GM12872 (cell line): ENCODE measurements around the gene HDAC7.

Experiments
- TF ChIP-seq, protein P1 (sequence below): IDR thresholded peaks from 3 replicates; pipeline ENCODE4 v1.5.1; 2011; ENCODE audit warnings: low read depth, mild to moderate bottlenecking, low read length, moderate library complexity; ENCODE audit not compliant: insufficient read depth

The HDAC7 gene

DNA sequence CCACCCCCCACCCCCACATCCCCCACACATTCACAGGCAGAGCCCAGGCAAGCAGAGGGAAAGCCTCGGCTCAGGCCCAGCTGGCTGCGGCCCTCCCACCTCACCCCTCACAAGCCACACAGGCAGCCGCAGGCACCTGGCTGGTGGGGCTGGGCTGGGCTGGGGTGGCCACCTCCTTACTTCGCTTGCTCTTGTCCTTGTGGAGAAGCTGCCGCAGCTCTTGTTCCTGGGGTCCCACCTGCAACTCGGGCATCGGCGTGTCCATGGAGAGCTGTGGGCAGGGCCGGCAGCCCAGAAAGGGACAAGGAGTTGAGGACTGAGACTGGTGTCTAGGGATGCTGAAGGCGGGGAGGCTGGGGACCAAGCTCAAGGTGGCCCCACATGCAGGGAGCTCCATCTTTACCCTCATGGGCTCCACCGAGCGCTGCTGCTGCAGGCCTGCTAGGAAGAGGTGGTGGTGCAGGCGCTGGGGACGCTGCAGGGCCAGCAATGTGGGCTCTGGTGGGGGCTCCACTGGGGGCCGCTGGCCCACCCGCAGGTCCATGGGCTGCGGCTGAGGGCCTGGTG lies 21.2 kb downstream of the HDAC7 start:
- TF ChIP-seq, protein P1, sequence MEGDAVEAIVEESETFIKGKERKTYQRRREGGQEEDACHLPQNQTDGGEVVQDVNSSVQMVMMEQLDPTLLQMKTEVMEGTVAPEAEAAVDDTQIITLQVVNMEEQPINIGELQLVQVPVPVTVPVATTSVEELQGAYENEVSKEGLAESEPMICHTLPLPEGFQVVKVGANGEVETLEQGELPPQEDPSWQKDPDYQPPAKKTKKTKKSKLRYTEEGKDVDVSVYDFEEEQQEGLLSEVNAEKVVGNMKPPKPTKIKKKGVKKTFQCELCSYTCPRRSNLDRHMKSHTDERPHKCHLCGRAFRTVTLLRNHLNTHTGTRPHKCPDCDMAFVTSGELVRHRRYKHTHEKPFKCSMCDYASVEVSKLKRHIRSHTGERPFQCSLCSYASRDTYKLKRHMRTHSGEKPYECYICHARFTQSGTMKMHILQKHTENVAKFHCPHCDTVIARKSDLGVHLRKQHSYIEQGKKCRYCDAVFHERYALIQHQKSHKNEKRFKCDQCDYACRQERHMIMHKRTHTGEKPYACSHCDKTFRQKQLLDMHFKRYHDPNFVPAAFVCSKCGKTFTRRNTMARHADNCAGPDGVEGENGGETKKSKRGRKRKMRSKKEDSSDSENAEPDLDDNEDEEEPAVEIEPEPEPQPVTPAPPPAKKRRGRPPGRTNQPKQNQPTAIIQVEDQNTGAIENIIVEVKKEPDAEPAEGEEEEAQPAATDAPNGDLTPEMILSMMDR = no peak

DNA sequence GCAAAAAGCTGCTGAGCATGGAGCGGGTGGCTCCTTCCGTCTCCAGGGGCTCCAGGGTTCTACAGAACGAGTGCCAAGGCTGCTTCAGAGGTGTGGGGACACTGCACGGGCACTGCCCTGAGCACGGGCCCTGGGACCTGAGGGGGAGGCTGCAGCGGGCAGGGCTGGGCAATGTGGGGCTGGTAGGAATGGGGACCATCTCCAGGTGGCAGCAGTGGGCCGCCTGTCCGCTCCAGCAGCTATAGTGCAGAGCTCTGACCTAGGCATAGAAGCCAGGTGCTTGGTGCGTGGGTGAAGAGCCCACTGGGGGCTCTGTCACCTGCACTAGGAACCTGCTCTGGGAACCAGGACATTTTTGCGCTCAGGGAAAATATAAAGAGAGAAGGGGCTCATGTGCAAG lies 22.3 kb downstream of the HDAC7 start:
- TF ChIP-seq, protein P1 = peak; percentile 76

DNA sequence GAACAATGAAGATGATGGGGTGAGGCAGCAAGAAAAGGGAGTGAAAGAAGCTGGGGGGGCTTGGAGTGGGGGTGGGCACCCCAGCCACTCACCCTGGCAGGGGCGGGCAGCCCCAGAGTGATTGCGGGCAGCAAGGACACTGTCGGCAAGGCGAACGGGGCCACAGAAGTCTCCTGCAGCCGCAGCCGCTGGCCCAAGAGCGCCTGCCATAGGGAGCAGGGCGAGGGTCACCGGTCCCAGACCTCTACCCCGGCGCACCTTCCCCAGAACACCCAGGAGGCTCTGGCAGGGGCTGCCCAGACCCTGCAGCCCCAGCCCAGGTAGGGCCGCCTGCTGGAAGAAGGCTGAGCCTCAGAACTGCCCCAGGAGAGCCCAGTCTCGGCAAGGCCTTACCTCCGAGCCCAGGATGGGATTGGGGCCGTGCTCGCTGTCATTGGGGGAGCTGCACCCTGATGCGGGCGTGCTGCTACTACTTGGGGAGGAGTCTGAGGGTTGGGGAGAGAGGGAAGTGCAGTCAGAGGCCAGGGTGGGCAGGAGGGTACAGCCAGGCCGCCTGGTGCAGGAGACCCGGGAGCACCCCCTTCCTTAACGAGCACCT lies 23.8 kb downstream of the HDAC7 start:
- TF ChIP-seq, protein P1 = no peak

DNA sequence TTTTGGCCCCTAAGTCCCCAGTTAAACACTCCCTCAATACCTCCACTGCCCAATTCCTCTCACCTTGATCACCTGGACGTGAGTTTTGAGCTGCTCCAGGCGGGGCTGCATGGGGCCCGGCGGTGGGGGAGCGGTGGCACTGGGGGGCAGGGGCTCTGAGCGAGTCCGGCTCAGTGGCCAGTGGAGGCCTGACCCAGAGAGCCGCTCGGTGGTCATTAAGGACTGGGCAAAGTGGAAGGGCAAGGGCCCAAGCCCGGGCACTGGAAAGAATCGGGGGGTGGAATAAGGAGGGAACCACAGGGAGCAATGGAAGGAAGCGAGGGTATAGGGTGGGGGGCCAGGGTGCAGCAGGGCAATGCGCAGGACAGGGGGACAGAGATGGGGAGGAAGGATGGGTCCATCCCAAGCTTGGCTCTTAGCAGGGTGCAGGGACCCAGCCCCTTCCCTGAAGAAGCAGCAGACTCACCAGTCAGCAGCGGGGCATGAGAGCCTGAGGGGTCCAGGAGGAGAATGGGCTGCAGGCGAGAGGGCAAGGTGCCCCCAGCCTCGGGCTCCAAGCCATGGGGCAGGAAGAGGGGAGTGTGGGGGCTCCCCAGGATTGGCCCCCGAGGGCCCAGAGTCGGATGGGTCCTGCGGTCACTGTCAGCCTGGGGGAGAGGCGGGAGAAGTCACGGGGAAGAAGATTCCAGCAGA lies 24.4 kb downstream of the HDAC7 start:
- TF ChIP-seq, protein P1 = no peak

DNA sequence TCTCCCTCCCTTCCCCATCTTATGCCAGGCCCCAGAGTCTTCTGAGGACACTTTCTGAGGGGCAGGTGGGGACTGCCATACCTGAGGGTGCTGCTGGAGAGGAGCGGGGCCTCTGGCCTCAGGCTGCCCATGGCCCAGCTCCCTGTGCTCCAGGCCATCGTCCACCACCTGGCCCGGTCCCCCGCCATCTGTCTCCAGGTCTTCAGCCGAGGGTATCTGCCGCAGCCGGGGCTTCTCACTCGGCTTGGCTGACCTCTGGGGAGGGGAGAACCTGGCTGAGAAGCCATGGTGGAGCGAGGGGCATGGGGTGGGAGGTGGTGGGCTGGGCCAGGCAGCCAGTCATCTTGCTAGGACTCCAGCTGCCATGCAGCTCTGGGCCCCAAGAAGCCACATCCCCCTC lies 25.0 kb downstream of the HDAC7 start:
- TF ChIP-seq, protein P1 = no peak

DNA sequence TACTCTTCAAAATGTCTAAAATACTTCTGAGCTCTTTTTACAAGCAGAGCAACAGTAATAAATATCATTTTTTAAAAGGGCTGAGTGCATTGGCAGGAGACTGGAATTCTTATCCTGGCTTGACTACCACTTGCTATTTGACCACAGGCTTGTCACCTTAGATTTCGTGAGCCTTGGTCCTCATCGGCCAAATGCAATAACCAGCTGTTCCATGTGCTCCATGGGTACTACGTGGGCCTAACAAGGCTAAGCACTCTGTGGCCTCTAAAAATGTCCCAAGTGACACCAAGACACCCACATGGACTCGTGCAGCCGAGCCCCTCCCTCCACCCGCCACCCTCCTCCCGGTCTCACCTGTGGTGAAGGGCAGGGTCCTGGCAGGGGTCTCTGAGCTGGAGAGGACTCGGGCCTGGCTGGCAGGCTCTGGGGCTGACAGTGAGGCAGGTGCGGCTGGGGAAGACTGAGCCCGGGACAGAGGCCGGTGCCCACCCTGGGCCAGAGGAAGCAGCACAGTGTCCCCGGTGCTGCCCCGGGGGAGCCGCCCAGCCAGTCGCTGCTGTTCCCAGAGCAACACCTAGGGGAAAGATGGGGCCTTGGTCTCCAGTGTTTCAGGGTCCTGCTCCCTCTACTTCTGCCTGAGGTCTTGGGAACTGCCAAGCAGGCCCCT lies 26.6 kb downstream of the HDAC7 start:
- TF ChIP-seq, protein P1 = no peak

DNA sequence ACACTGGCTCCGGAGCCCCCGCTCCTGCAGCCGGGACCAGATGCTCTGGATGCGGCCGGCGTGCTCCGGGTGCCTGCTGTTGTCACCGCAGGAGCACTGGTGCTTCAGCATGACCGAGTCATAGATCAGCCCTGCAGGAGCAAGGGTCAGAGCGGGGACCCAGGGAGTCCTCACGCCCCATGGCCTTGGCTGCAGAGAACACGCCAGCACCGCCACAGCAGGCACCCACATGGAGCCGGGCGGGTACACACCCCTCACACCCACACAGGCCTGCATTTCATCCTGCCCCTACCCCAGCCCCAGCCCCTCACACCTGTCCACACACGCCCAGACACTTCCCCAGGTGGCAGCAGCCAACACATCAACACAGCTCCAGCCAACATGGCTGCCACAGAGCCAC lies 27.8 kb downstream of the HDAC7 start:
- TF ChIP-seq, protein P1 = no peak
